GM21423 (cell line): Measurements from ENCODE around the gene SEPTIN8.
A peak's percentile ranks its signal among the peaks of the same experiment; 100 is the strongest.

Experiments used
- ATAC-seq: cut with Tn5 transposase; IDR thresholded peaks from one replicate; pipeline ENCODE4 v1.9.1; 2021; ENCODE audit warnings: mild to moderate bottlenecking, moderate library complexity; ENCODE audit not compliant: unreplicated experiment

The SEPTIN8 gene

GRCh38 chr5:132777209-132778069 lies at the start of gene SEPTIN8:
SEPTIN8 (minus strand) TSS chr5:132777239; CDS start chr5:132777137, 102 bp downstream.
- peak; percentile 62 for ATAC-seq

- no peak for ATAC-seq
These were observed 49.5 kb upstream of the SEPTIN8 start for GRCh38 chr5:132826424-132827082.

GRCh38 chr5:132825834-132826391 lies 48.9 kb upstream of the SEPTIN8 start:
- no peak for ATAC-seq

- no peak for ATAC-seq
These were observed 48.2 kb upstream of the SEPTIN8 start for GRCh38 chr5:132825033-132825833.

GRCh38 chr5:132824426-132824825 lies 47.4 kb upstream of the SEPTIN8 start:
- no peak for ATAC-seq

- no peak for ATAC-seq
These were observed 46.5 kb upstream of the SEPTIN8 start for GRCh38 chr5:132823481-132824050.

GRCh38 chr5:132822650-132823480 lies 45.8 kb upstream of the SEPTIN8 start:
- ATAC-seq: no peak

GRCh38 chr5:132821791-132822190 lies 44.8 kb upstream of the SEPTIN8 start:
- no peak for ATAC-seq

GRCh38 chr5:132821350-132821749 lies 44.3 kb upstream of the SEPTIN8 start:
- ATAC-seq: no peak

- ATAC-seq: peak; percentile 60
These were observed 43.2 kb upstream of the SEPTIN8 start for GRCh38 chr5:132820162-132820754.

- ATAC-seq: no peak
These were observed 42.4 kb upstream of the SEPTIN8 start for GRCh38 chr5:132819468-132819867.

GRCh38 chr5:132817011-132817410 lies 40.0 kb upstream of the SEPTIN8 start:
- no peak for ATAC-seq

GRCh38 chr5:132816554-132816953 lies 39.5 kb upstream of the SEPTIN8 start:
- no peak for ATAC-seq

GRCh38 chr5:132816083-132816482 lies 39.0 kb upstream of the SEPTIN8 start:
- no peak for ATAC-seq

- ATAC-seq: no peak
These were observed 38.4 kb upstream of the SEPTIN8 start for GRCh38 chr5:132815454-132815853.

- ATAC-seq: no peak
These were observed 37.7 kb upstream of the SEPTIN8 start for GRCh38 chr5:132814503-132815294.

- ATAC-seq: no peak
These were observed 36.8 kb upstream of the SEPTIN8 start for GRCh38 chr5:132813599-132814502.
